Gastrocnemius medialis (tissue), 4 donors: ENCODE measurements around the gene EFNB2.

Experiments
- POLR2A ChIP-seq, 2 donors: fragments of 450-650 bp; IDR thresholded peaks; one replicate each; pipeline ENCODE4 v1.6.1; 2017; ENCODE audit warnings: antibody characterized with exemption in 2 of 2, mild to moderate bottlenecking in 2 of 2, moderate library complexity in 2 of 2
- TF ChIP-seq, protein P1 (sequence below), 5 experiments: fragments of 450-650 bp in 3 of 5; fragments of 200-600 bp in 2 of 5; sonication (generic) in 2 of 5; IDR thresholded peaks in 4 of 5; conservative IDR thresholded peaks in 1 of 5; 1 replicate in 4 of 5; 2 replicates in 1 of 5; pipeline ENCODE4 v1.5.1; 2016 to 2019; ENCODE audit warnings: antibody characterized with exemption in 5 of 5, mild to moderate bottlenecking in 3 of 5, moderate library complexity in 3 of 5

DNA sequence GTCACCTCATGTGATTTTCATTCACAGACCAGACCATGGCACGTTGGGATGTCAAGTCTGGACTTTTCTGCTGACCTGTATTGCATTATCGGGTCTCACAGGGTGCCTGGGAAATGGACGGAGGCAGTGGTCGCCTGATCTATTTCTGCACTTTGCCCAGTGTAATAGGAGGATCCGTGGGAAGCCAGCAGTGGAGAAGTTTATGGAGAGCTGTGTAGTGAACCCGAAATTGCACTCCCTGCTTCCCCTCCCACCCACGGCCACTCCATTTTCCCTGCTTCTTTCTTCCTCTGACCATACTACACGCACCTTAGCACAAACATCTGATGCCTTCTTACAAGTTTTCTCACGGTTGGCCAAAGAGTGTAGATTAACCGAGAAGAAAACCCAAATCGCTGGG is 16.9 kb downstream of the EFNB2 start:
- TF ChIP-seq, protein P1, sequence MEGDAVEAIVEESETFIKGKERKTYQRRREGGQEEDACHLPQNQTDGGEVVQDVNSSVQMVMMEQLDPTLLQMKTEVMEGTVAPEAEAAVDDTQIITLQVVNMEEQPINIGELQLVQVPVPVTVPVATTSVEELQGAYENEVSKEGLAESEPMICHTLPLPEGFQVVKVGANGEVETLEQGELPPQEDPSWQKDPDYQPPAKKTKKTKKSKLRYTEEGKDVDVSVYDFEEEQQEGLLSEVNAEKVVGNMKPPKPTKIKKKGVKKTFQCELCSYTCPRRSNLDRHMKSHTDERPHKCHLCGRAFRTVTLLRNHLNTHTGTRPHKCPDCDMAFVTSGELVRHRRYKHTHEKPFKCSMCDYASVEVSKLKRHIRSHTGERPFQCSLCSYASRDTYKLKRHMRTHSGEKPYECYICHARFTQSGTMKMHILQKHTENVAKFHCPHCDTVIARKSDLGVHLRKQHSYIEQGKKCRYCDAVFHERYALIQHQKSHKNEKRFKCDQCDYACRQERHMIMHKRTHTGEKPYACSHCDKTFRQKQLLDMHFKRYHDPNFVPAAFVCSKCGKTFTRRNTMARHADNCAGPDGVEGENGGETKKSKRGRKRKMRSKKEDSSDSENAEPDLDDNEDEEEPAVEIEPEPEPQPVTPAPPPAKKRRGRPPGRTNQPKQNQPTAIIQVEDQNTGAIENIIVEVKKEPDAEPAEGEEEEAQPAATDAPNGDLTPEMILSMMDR (IDR thresholded peaks at IDR 0.05 in 4 of 5, conservative IDR thresholded peaks at IDR 0.05 in 1 of 5) = no peak
- TF ChIP-seq POLR2A (IDR thresholded peaks at IDR 0.05) = no peak
